GM18505 (cell line): ENCODE results near the gene PALM.
A peak's percentile ranks its signal among the peaks of the same experiment; 100 is the strongest.

Source experiments
- ATAC-seq: cut with Tn5 transposase; IDR thresholded peaks from one replicate; pipeline ENCODE4 v1.9.1; 2021; ENCODE audit not compliant: unreplicated experiment
- POLR2A ChIP-seq: IDR thresholded peaks from 4 replicates; pipeline ENCODE4 v1.6.1; 2011; ENCODE audit warnings: borderline replicate concordance; ENCODE audit not compliant: insufficient read depth, insufficient read length; ENCODE audit errors: extremely low read depth

PALM gene

GRCh38 chr19:791567-792305, 83.0 kb downstream of the PALM start:
- TF ChIP-seq POLR2A, result no peak
- no peak for ATAC-seq

GRCh38 chr19:792306-792885, 83.7 kb downstream of the PALM start:
- no peak for TF ChIP-seq POLR2A
- ATAC-seq, result no peak

GRCh38 chr19:793806-794205, 85.1 kb downstream of the PALM start:
- ATAC-seq, result no peak
- TF ChIP-seq POLR2A, result no peak

GRCh38 chr19:795073-795611, 86.4 kb downstream of the PALM start:
- no peak for ATAC-seq
- no peak for TF ChIP-seq POLR2A

- ATAC-seq, result no peak
- TF ChIP-seq POLR2A, result no peak
These were observed 87.2 kb downstream of the PALM start for GRCh38 chr19:795691-796581.

- ATAC-seq, result peak; percentile 69
These were observed 88.2 kb downstream of the PALM start, which contains the start of gene PTBP1 for GRCh38 chr19:796692-797527. Gene PTBP1, plus strand, starts transcription at chr19:797452. Its CDS starts 46 bp downstream, at chr19:797498.

More at GRCh38 chr19:796692-797527, 88.2 kb downstream of the PALM start, which contains the start of gene PTBP1:
- TF ChIP-seq POLR2A, result peak; percentile 93
